Bronchial epithelial cell (primary cell): ENCODE measurements around the gene MAP7D3. TPM values are rescaled to one million over a fixed set of nuclear protein-coding genes. Genes with fewer than 3 reads are reported as not detected.

Experiments
- DNase-seq: peaks from one replicate; pipeline ENCODE4 v3.0.0-alpha.2; 2010; ENCODE audit warnings: low read depth
- FAIRE-seq: peaks from 2 replicates; lab custom pipeline; 2011; peaks lifted over from hg19 to GRCh38; lab: Jason Lieb, UNC
- H3K27me3 ChIP-seq: 2 replicates; pipeline ENCODE4 v1.5.1; 2011; ENCODE audit warnings: low read length; ENCODE audit not compliant: control insufficient read depth, insufficient read depth
- H3K36me3 ChIP-seq: 2 replicates; pipeline ENCODE4 v1.5.1; 2011; ENCODE audit warnings: low read length; ENCODE audit not compliant: control insufficient read depth, insufficient read depth
- H3K4me3 ChIP-seq: 2 replicates; pipeline ENCODE4 v1.5.1; 2011; ENCODE audit warnings: mild to moderate bottlenecking, low read depth, low read length, control low read depth
- CTCF ChIP-seq: IDR thresholded peaks from 2 replicates; pipeline ENCODE4 v1.5.1; 2011; ENCODE audit warnings: mild to moderate bottlenecking, moderate library complexity, low read length, control low read depth, inconsistent platforms; ENCODE audit not compliant: insufficient read depth, severe bottlenecking
- total RNA-seq: library from RNA; depleted of rRNA; stranded (reverse); fragments of >200 nt; gene quantifications from 2 replicates; pipeline ENCODE4 v1.2.1, GENCODE V29; 2014

MAP7D3 gene
- total RNA-seq, 1 donor from 2014 or later, result 3.2 TPM

- DNase-seq, result no peak
- FAIRE-seq, result no peak
- no peak for TF ChIP-seq CTCF
- H3K4me3 ChIP-seq, result no peak overlapping the region
- H3K27me3 ChIP-seq, result no peaks in the 10 kb centered on the region
- H3K36me3 ChIP-seq, result peaks cover 4% of the 10 kb centered on the region
These were observed 24.1 kb downstream of the MAP7D3 start for GRCh38 chrX:136227074-136227473.

GRCh38 chrX:136221851-136222513 lies 29.2 kb downstream of the MAP7D3 start:
- Histone ChIP-seq H3K27me3 (no peaks in the 10 kb centered on the region), H3K4me3 (no peak overlapping the region), H3K36me3 (peaks cover 1% of the 10 kb centered on the region)
- DNase-seq, result no peak
- no peak for TF ChIP-seq CTCF
- no peak for FAIRE-seq

GRCh38 chrX:136220951-136221350 lies 30.2 kb downstream of the MAP7D3 start:
- FAIRE-seq (no peak), DNase-seq (no peak)
- H3K36me3 ChIP-seq, result peaks cover 1% of the 10 kb centered on the region
- H3K4me3 ChIP-seq, result no peak overlapping the region
- H3K27me3 ChIP-seq, result no peaks in the 10 kb centered on the region
- no peak for TF ChIP-seq CTCF

GRCh38 chrX:136220540-136220939 lies 30.7 kb downstream of the MAP7D3 start:
- FAIRE-seq (no peak), DNase-seq (peak; percentile 47)
- no peak for TF ChIP-seq CTCF
- peaks cover 1% of the 10 kb centered on the region for H3K36me3 ChIP-seq
- no peak overlapping the region for H3K4me3 ChIP-seq
- no peaks in the 10 kb centered on the region for H3K27me3 ChIP-seq

GRCh38 chrX:136219893-136220292 lies 31.3 kb downstream of the MAP7D3 start:
- Histone ChIP-seq H3K36me3 (peaks cover 1% of the 10 kb centered on the region), H3K27me3 (no peaks in the 10 kb centered on the region), H3K4me3 (no peak overlapping the region)
- DNase-seq (peak; percentile 12), FAIRE-seq (no peak)
- TF ChIP-seq CTCF, result no peak

- TF ChIP-seq CTCF, result no peak
- FAIRE-seq, result no peak
- H3K36me3 ChIP-seq, result peaks cover 2% of the 10 kb centered on the region
- no peak for DNase-seq
- H3K4me3 ChIP-seq, result no peak overlapping the region
- H3K27me3 ChIP-seq, result no peaks in the 10 kb centered on the region
These were observed 35.6 kb downstream of the MAP7D3 start for GRCh38 chrX:136215559-136215958.
